Left renal cortex interstitium (tissue), 4 donors: ENCODE measurements around the gene TM4SF18. TPM values are rescaled to one million over a fixed set of nuclear protein-coding genes. Genes with fewer than 3 reads are reported as not detected.
"Not testable (repeated sequence)": the region's sequence is repeated elsewhere in the genome, so short reads cannot be mapped to it uniquely, and the experiment has no call there.

Source experiments
- DNase-seq, 4 donors: peaks; one replicate each; pipeline ENCODE4 v3.0.0-alpha.2; 2013; ENCODE audit warnings: low read depth in 4 of 4, low spot score in 2 of 4, missing footprints in 1 of 4
- polyA plus RNA-seq, 4 donors: library from polyadenylated mRNA; unstranded; fragments of 120-200 nt; gene quantifications; one replicate each; pipeline ENCODE4 v1.2.1, GENCODE V29; 2013; ENCODE audit not compliant: insufficient read length in 4 of 4

The TM4SF18 gene, protein sequence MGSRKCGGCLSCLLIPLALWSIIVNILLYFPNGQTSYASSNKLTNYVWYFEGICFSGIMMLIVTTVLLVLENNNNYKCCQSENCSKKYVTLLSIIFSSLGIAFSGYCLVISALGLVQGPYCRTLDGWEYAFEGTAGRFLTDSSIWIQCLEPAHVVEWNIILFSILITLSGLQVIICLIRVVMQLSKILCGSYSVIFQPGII
- polyA plus RNA-seq, result 10 to 100 TPM; 20.9 to 40.4 (median 25.9) TPM

- no peak for DNase-seq
Observed at GRCh38 chr3:149333176-149333859, at the start of gene TM4SF18. TM4SF18 (minus strand) TSS chr3:149333636; CDS start chr3:149333382, 254 bp downstream.

DNA sequence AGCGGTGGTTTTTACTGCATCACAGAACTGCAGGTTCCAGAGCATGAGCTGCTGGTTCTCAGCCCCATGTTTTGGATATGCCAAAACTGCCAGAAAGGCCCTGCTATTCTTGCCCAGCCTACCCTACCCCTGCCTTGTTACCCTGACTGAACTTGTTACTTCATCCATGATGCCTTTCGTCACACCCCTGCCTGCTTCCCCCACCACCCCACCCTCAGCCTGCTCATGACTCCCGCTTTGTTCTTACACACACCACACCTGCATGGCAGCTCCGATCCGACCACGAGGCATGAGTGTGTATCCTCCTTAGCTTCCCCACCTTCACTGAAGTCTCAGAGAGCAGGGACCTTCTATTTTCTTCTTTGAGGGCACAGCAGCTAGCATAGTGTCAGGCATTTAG, 49.1 kb upstream of the TM4SF18 start:
- DNase-seq, result no peak

GRCh38 chr3:149382101-149382467, 48.6 kb upstream of the TM4SF18 start:
- no peak for DNase-seq

DNA sequence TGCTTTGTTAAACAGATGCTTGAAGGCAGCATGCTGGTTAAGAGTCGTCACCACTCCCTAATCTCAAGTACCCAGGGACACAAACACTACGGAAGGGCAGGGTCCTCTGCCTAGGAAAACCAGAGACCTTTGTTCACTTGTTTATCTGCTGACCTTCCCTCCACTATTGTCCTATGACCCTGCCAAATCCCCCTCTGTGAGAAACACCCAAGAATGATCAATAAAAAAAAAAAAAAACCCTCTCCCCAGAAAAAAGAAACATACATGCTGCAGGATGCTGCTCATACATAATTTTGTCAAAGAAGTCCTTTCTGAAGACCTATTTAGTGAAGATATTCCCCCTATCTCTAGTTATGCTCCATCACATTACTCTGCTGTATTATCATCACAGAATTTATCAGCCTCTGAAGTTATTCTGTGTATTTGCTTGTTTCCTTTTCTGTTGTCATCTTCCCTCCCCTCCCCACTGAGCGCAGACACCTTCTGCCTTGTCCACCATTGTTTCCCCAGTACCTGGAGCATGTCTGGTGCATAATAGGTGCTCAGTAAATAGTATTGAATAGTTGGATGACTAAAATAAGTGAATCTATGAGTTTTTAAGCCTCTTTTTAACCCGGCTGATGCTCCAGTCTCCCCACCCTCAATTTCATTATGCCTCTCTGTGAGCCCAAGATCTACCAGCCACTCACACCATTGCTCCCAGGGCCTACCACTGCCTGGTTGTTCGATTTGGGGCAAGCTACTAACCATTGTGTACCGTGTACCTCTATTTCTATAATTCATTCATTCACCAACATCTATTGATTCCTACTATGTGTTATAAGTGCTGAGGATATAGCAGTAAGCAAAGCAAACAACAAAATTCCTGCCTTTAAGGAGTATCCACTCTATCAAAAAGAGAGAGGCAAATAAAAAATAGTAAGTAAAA, 48.0 kb upstream of the TM4SF18 start:
- DNase-seq, result no peak

DNA sequence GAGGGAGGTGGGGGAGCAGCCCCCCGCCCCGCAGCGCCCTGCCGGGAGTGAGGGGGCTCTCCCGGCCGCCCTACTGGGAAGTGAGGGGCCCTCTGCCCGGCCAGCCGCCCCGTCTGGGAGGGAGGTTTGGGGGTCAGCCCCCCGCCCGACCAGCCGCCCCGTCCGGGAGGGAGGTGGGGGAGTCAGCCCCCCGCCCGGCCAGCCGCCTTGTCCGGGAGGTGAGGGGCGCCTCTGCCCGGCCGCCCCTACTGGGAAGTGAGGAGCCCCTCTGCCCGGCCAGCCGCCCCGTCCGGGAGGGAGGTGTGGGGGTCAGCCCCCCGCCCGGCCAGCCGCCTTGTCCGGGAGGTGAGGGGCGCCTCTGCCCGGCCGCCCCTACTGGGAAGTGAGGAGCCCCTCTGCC, 46.8 kb upstream of the TM4SF18 start:
- DNase-seq, result not testable (repeated sequence)

DNA sequence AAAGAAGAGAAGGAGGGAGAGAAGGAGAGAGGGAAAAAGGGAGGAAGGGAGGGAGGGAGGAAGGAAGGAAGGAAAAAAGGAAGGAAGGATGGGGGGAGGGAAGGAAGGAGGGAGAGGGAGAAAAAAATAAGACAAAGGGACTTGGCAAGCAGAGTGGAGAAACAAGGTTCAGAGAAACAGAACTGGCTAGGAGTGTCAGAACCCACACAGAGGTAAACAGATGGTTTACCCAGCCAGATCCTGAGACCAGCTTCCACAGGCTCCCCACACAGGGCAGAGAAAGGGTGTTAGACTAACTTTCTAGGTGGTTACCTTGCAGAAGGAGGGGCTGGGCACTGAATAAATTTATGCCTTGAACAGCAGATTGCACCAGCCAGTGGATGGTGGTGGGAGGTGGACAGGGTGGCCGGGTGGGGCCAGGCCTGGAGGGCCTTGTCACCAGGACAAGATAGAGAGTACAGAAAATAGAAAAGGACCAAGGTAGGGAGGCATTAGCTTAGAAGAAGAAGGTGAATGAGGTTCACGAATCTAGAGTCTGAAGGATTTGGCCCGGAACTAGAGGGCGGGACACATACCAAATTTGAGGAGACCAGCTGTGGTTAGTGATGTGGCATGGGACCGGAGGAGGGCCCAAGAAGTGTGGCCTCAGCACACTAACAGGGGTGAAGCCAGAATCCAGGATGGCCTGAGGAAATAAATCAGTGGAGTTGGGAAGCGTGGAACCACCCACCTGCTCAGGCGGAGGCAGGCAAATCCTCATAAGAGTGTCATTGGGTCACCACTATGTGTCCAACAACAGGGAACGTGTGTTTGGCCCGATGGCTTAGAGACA, 45.3 kb upstream of the TM4SF18 start:
- DNase-seq, result no peak

DNA sequence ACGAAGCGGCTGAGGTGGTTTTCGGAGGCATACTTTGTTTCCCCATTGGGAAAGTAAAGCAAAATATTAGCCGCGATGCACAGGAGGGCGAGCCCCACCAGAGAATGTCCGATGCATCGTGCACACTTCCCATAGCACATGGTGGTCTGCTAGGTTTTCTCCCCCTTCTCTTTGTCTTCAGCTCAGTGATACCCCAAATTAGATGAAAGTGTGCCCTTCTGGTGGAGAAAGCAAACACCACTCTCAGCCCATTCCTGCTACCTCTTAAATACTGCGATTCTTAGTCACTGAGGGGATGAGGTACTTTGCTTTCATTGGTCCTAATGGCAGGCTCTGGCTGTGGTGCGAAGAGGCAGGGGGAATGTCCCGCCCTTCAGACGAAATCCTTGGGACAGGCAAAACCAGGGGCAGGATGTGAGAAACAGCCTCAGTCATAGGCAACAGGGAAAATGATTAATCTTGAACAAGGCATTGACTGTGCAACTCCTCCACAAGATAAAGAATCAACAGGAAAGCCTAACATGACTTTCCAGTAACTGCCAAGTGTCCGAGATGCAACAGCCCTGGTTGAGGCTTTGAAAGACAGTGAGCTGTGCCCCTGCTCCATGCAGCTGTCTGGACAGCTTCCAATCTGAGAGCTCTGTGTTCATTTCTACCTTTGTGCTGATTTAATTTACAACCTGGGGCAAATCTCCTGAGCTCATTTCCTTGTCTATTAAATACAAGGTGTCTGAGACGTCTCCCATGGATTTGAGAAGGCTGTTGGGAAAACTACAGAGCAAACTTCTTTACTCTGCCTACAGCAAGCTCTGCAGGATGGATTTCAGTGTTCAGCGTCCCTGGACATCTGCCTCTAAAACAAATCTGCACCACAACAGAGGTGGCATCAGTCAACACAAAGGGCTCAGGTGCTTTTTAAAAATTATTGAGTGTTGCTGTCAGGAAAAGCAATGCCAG, 44.2 kb upstream of the TM4SF18 start, which contains the start of gene TM4SF1:
TM4SF1 (minus strand) TSS at position 242 of the 957 bp plus-strand sequence; CDS start at position 140, 102 bp downstream.
- DNase-seq, result peak in 1 of 4 donors; percentile 38

DNA sequence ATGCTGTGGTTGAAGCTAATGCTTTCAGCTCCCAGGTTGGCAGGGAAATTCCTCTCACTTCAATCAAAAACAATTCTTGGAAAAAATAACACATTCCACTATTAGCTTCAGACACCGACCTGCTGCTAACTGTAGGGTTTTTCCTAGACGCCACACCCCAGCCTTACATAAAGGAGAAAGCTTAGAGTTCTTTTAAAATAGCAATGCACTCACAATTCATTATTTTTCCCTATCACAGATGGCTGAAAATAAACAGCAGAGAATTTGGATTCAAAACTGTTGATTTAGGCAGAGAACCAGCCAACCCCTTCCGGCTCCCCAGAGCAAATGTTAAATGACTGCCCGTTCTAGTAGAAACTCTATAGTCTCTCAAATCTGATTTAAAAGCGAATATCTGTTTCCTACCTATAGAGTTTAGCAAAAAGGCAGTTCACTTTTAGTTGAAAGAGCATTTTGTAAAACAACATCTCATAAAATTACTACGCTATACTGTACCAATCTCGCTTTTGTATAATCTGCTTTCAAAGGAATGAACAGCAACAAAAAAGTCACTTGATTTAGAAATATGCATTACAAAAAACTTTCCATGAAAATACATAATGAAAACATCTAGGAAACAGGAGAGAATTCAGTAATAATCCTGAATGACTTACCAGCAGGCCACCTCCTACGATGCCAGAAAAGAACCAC, 43.4 kb upstream of the TM4SF18 start:
- peak in 1 of 4 donors; percentile 29 for DNase-seq

DNA sequence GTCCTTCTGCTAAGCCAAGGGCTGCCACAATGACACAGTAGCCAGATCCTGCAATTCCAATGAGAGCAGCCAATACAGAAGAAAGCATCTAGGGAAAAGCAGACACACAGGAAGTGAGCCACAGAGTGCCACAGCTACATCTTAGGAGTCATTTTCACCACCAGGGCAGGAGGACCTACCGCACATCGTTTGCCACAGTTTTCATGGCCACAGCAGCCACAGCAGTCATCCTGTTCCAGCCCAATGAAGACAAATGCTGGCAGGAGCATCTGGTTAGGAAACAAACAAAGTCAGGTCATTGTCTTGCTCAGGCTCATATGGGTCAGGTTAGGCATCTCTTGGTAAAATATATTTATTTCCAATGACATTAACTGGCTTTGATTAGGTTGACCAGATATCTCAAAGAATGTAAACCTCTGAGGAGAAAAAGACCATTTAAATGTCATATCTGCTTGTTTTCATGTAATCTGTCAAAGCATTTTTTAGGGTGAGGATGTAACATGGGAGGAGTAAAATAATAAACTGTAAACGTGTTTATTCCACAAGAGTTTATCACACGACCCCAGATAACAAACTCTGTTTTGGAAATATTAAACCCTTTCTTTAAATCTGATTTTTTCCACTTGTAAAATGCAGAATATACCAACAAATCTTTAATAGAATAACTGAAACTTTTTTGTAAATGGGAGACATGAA, 42.2 kb upstream of the TM4SF18 start:
- DNase-seq, result no peak

- no peak for DNase-seq
Observed at GRCh38 chr3:149374793-149375500, 41.5 kb upstream of the TM4SF18 start.

GRCh38 chr3:149374391-149374790, 41.0 kb upstream of the TM4SF18 start:
- DNase-seq, result no peak

DNA sequence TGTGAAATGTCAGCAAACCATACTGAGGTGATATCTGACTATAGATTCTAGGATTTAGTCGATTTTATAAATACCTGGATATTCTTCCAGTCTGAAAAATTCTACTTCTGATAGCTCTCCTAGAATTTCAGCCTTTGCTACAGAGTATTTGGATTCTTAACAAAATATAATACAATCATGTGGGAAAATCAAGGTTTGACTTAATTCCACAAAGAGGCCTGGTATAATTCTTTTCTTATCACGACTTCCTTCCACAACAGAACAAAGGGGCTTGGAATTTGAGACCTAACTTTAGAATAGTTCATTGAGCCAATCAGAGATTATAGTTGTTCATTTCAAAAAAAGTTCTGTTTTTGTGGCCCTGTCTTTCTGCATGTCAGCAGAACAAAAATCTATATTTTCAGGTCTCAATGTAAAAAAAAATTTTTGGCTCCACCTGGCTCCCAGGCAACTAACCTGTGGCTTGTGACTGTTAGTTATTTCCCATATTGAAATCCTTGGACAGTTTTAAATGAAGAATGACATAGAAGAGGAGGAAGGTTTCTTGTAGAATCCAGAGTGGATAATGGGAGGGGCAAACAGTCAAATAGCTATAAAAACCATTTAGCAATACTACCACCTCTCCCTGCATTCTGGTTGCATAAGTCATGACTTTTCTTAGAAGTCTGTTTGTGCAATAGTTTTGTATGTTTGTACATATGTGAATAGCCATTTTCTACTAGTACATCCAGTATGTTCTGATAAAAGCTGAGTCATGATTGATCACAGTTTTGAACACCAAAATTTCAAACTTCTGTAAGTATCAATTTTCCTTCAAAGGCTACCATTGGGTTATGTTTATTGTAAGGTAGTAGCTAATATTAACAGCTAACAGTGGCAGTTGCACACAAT, 40.0 kb upstream of the TM4SF18 start:
- no peak for DNase-seq

- no peak for DNase-seq
Observed at GRCh38 chr3:149371723-149372114, 38.3 kb upstream of the TM4SF18 start.

- no peak for DNase-seq
Observed at GRCh38 chr3:149371001-149371722, 37.7 kb upstream of the TM4SF18 start.

DNA sequence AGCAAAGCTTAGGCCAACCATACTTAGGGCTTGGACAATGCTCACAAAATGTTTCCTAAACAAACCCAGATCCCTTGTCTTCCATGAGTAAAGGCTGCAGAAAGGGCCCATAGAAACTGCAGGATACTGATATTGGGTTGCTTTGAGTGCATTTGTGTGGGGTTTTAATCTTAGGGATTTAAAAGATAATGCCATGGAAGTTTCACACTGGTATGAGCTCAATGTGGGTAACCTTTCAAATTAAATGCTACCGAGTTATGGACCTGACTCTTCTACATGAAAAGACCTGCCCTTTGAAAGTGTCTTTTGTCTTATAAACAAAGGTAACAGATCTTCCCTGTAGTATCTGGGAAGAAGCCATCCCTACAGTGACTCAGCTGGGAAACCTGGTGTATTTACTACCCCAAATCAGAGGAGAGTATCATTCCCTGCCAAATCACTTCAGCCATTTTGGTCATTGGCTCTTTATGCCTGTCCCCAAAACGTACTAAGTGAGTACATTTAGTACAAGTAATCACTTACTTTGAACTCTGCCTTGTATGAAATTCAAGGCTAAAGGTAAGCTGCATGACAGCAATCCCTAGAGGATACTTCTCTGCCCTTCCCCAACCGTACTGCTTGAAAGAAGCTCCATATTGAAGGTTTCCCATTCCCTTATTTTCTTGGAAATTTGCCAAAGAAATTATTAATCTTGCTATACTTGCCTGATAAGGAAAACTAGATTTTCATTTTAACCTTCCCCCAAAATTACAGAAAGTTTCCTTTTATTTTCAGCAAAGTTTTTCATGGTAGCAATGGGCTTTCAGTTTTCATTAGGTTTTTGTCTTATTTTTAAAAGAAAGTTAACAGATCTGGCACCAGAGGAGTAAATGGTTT, 36.8 kb upstream of the TM4SF18 start:
- no peak for DNase-seq
